ENCODE data around the gene EGR2. TPM values are rescaled to one million over a fixed set of nuclear protein-coding genes. Genes with fewer than 3 reads are reported as not detected.

The EGR2 gene
- total RNA-seq, 1 donor from 2014 or later, result 0.37 TPM

DNA sequence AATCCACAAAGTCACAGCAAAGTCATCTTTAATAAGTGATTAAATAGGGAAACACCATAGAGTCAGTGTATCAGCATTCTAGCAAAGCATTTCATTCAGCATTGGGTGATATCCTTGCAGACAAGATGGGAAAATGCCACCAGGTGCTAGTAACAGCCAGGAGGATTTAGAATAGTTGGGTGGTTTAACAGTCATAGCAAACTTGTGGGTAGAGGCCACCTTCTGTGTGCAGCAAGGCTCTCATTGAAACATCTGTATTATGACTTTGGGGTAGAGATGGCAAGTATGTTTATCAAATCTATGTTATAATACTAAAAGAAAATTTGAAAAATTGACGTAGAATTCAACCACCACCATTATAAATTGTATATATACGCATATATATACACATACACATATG, 38.0 kb downstream of the EGR2 start:
- H3K9me3 Mint-ChIP-seq (ENCODE audit: unreplicated experiment), result no peaks in the 10 kb centered on the region
- H3K4me1 Mint-ChIP-seq (ENCODE audit: low read depth, unreplicated experiment), result no peaks in the 10 kb centered on the region
- H3K27me3 Mint-ChIP-seq (ENCODE audit: unreplicated experiment), result no peaks in the 10 kb centered on the region
- no peak overlapping the region for H3K27ac Mint-ChIP-seq (ENCODE audit: unreplicated experiment)
- DNase-seq, result no peak
- H3K36me3 Mint-ChIP-seq (ENCODE audit: unreplicated experiment), result no peaks in the 10 kb centered on the region
- no peak for TF ChIP-seq CTCF (IDR thresholded peaks at IDR 0.05; ENCODE audit: partially characterized antibody, unreplicated experiment)
- no peak overlapping the region for H3K4me3 Mint-ChIP-seq (ENCODE audit: unreplicated experiment)

DNA sequence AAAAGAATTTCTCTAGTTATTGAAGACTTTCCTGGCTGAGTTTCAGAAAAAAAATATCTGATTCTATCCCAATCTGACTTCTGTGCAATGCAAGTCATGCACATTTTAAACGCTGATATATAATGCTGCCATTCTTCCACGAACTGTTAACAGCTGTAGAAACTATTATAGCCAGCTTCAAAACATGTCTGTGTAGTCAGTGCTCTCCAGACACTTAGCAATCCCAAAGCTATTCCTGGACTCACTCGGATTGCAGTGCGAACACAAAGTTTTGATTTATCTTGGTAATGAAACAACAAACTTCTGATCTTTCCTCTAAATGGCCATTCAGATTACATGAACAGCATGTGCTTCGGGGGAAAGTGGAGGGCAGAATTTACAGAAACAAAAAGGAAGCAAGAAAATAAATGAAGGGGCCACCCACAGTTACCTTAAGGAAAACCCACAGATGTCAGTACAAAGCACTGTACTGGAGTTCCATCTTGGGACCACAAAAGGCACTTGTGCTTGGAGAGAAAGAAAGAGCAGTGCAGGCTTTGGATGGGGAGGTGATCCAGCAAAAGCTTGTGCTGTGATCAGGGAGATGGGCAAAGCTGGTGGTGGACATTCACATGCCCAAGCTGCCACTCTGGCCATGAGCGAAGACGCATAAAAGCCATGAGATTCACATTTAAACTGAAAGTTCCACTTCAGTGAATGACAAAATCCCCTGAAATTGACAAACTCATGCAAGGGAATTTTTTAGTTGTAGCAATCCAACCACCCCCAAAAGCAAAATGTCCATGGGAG, 43.8 kb downstream of the EGR2 start:
- no peaks in the 10 kb centered on the region for H3K36me3 Mint-ChIP-seq (ENCODE audit: unreplicated experiment)
- no peak for TF ChIP-seq CTCF (IDR thresholded peaks at IDR 0.05; ENCODE audit: partially characterized antibody, unreplicated experiment)
- H3K27me3 Mint-ChIP-seq (ENCODE audit: unreplicated experiment), result no peaks in the 10 kb centered on the region
- DNase-seq, result no peak
- H3K4me3 Mint-ChIP-seq (ENCODE audit: unreplicated experiment), result no peak overlapping the region
- H3K27ac Mint-ChIP-seq (ENCODE audit: unreplicated experiment), result no peak overlapping the region
- peaks cover 2% of the 10 kb centered on the region for H3K4me1 Mint-ChIP-seq (ENCODE audit: low read depth, unreplicated experiment)
- H3K9me3 Mint-ChIP-seq (ENCODE audit: unreplicated experiment), result no peaks in the 10 kb centered on the region

GRCh38 chr10:62769574-62770242, 46.5 kb downstream of the EGR2 start:
- no peak for DNase-seq
- Mint-ChIP-seq H3K27ac (ENCODE audit: unreplicated experiment) (no peak overlapping the region), H3K27me3 (ENCODE audit: unreplicated experiment) (no peaks in the 10 kb centered on the region), H3K36me3 (ENCODE audit: unreplicated experiment) (no peaks in the 10 kb centered on the region), H3K4me3 (ENCODE audit: unreplicated experiment) (no peak overlapping the region), H3K4me1 (ENCODE audit: low read depth, unreplicated experiment) (peaks cover 2% of the 10 kb centered on the region), H3K9me3 (ENCODE audit: unreplicated experiment) (no peaks in the 10 kb centered on the region)
- TF ChIP-seq CTCF (IDR thresholded peaks at IDR 0.05; ENCODE audit: partially characterized antibody, unreplicated experiment), result no peak

GRCh38 chr10:62766386-62766785, 49.8 kb downstream of the EGR2 start:
- DNase-seq, result no peak
- no peak overlapping the region for H3K4me3 Mint-ChIP-seq (ENCODE audit: unreplicated experiment)
- TF ChIP-seq CTCF (IDR thresholded peaks at IDR 0.05; ENCODE audit: partially characterized antibody, unreplicated experiment), result no peak
- H3K36me3 Mint-ChIP-seq (ENCODE audit: unreplicated experiment), result no peaks in the 10 kb centered on the region
- H3K9me3 Mint-ChIP-seq (ENCODE audit: unreplicated experiment), result no peaks in the 10 kb centered on the region
- H3K4me1 Mint-ChIP-seq (ENCODE audit: low read depth, unreplicated experiment), result no peaks in the 10 kb centered on the region
- peaks cover 4% of the 10 kb centered on the region for H3K27me3 Mint-ChIP-seq (ENCODE audit: unreplicated experiment)
- H3K27ac Mint-ChIP-seq (ENCODE audit: unreplicated experiment), result no peak overlapping the region

- no peak for DNase-seq
- no peaks in the 10 kb centered on the region for H3K36me3 Mint-ChIP-seq (ENCODE audit: unreplicated experiment)
- H3K4me1 Mint-ChIP-seq (ENCODE audit: low read depth, unreplicated experiment), result no peaks in the 10 kb centered on the region
- TF ChIP-seq CTCF (IDR thresholded peaks at IDR 0.05; ENCODE audit: partially characterized antibody, unreplicated experiment), result no peak
- H3K4me3 Mint-ChIP-seq (ENCODE audit: unreplicated experiment), result no peak overlapping the region
- H3K9me3 Mint-ChIP-seq (ENCODE audit: unreplicated experiment), result no peaks in the 10 kb centered on the region
- peaks cover 4% of the 10 kb centered on the region for H3K27me3 Mint-ChIP-seq (ENCODE audit: unreplicated experiment)
- H3K27ac Mint-ChIP-seq (ENCODE audit: unreplicated experiment), result no peak overlapping the region
Observed at GRCh38 chr10:62765726-62766125, 50.4 kb downstream of the EGR2 start.

Data from glutamatergic neuron (in vitro differentiated cells).